SJSA1 (cell line): ENCODE measurements around the gene NANP. TPM values are rescaled to one million over a fixed set of nuclear protein-coding genes. Genes with fewer than 3 reads are reported as not detected.

ENCODE experiments used
- DNase-seq, 2 experiments: peaks; one replicate each; pipeline ENCODE4 v3.0.0-alpha.2; 2015 to 2020; ENCODE audit warnings: low spot score in 2 of 2, low read depth in 1 of 2
- H3K27ac ChIP-seq: fragments of 250-450 bp; sonication (Bioruptor Pico); 2 replicates; pipeline ENCODE4 v1.5.1; 2020; ENCODE audit warnings: mild to moderate bottlenecking, moderate library complexity
- H3K27me3 ChIP-seq: fragments of 250-450 bp; sonication (Bioruptor Pico); replicated peaks from 2 replicates; pipeline ENCODE4 v1.5.1; 2020; ENCODE audit warnings: mild to moderate bottlenecking, moderate library complexity
- H3K36me3 ChIP-seq: fragments of 250-450 bp; sonication (Bioruptor Pico); 2 replicates; pipeline ENCODE4 v1.5.1; 2020; ENCODE audit warnings: mild to moderate bottlenecking
- H3K4me1 ChIP-seq: fragments of 250-450 bp; sonication (Bioruptor Pico); replicated peaks from 2 replicates; pipeline ENCODE4 v1.6.1; 2021; ENCODE audit warnings: mild to moderate bottlenecking
- H3K4me3 ChIP-seq: fragments of 250-450 bp; sonication (Bioruptor Pico); 2 replicates; pipeline ENCODE4 v1.5.1; 2020; ENCODE audit warnings: mild to moderate bottlenecking
- H3K9me3 ChIP-seq: fragments of 250-450 bp; sonication (Bioruptor Pico); replicated peaks from 2 replicates; pipeline ENCODE4 v1.5.1; 2020; ENCODE audit warnings: mild to moderate bottlenecking
- total RNA-seq: library from RNA; depleted of rRNA; stranded (reverse); fragments of >200 nt; shearing (Covaris generic); gene quantifications from 2 replicates; pipeline ENCODE4 v1.2.3, GENCODE V29; 2014; rRNA removed

The NANP gene
- total RNA-seq, 1 experiment from 2014 or later = 9.8 TPM

GRCh38 chr20:25571817-25572216 is 52.0 kb downstream of the NANP start:
- no peaks in the 10 kb centered on the region for H3K9me3 ChIP-seq
- no peaks in the 10 kb centered on the region for H3K27me3 ChIP-seq
- H3K4me1 ChIP-seq = no peaks in the 10 kb centered on the region; the same call in 1 of the 2 replicates
- H3K27ac ChIP-seq = no peak overlapping the region
- H3K36me3 ChIP-seq = 0 out of 2 replicates have a peak, but pooled peaks cover 6% of the 10 kb centered on the region
- DNase-seq = no peak
- H3K4me3 ChIP-seq = no peak overlapping the region

GRCh38 chr20:25571240-25571639 is 52.6 kb downstream of the NANP start:
- no peaks in the 10 kb centered on the region; the same call in 1 of the 2 replicates for H3K4me1 ChIP-seq
- H3K27me3 ChIP-seq = no peaks in the 10 kb centered on the region
- DNase-seq = no peak
- H3K4me3 ChIP-seq = no peak overlapping the region
- H3K27ac ChIP-seq = no peak overlapping the region
- H3K36me3 ChIP-seq = 0 out of 2 replicates have a peak, but pooled peaks cover 6% of the 10 kb centered on the region
- H3K9me3 ChIP-seq = no peaks in the 10 kb centered on the region

DNA sequence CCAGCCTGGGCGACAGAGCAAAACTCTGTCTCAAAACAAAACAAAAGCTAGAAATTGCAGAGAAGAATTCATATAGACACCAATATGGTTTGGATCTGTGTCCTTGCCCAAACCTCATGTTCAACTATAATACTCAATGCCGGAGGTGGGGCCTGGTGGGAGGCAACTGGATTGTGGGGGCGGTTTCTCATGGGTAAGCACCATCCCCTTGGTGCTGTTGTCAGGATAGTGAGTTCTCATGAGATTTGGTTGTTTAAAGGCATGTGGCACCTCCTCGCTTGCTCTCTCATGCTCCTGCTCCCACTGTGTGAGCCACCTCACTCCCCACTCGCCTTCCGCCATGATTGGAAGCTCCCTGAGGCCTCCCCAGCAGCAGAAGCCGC is 53.7 kb downstream of the NANP start:
- no peak overlapping the region for H3K4me3 ChIP-seq
- H3K27ac ChIP-seq = no peak overlapping the region
- H3K27me3 ChIP-seq = no peaks in the 10 kb centered on the region
- no peaks in the 10 kb centered on the region; the same call in 1 of the 2 replicates for H3K4me1 ChIP-seq
- H3K36me3 ChIP-seq = 0 out of 2 replicates have a peak, but pooled peaks cover 2% of the 10 kb centered on the region
- no peaks in the 10 kb centered on the region for H3K9me3 ChIP-seq
- no peak for DNase-seq

- no peak for DNase-seq
- no peaks in the 10 kb centered on the region for H3K27me3 ChIP-seq
- H3K36me3 ChIP-seq = 0 out of 2 replicates have a peak, but pooled peaks cover 2% of the 10 kb centered on the region
- peaks cover 7% of the 10 kb centered on the region for H3K4me1 ChIP-seq
- 0 out of 2 replicates have a peak, but pooled peaks cover 7% of the 10 kb centered on the region for H3K9me3 ChIP-seq
- no peak overlapping the region for H3K27ac ChIP-seq
- H3K4me3 ChIP-seq = no peak overlapping the region
Observed at GRCh38 chr20:25567286-25567685, 56.5 kb downstream of the NANP start.

- DNase-seq = no peak
- Histone ChIP-seq H3K27ac (no peak overlapping the region), H3K4me3 (no peak overlapping the region), H3K27me3 (no peaks in the 10 kb centered on the region), H3K36me3 (0 out of 2 replicates have a peak, but pooled peaks cover 2% of the 10 kb centered on the region), H3K4me1 (peaks cover 7% of the 10 kb centered on the region), H3K9me3 (0 out of 2 replicates have a peak, but pooled peaks cover 7% of the 10 kb centered on the region)
Observed at GRCh38 chr20:25566821-25567220, 57.0 kb downstream of the NANP start.

DNA sequence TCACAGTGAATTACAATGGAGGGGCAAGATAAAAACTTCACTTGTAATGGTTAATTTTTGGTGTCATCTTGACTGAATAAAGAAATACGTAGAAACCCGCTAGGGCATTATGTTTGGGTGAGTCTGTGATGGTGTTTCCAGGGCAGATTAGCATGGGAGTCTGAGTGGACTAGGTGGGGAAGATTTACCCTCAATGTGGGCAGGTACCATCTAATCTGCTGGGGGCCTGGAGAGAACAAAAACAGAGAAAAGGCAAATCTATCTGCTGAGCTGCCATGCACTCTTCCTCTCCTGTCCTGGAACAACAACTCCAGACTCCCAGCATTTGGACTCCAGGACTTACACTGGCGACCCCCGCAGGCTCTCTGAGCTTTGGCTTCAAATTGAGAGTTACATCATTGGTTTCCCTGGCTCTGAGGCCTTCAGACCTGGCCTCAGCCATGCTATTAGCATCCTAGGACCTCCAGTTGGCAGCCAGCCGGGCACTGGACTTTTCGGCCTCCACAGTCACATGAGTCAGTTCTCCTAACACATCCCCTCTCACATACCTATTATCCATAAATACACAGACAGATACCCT is 58.1 kb downstream of the NANP start:
- DNase-seq = no peak
- Histone ChIP-seq H3K4me1 (peaks cover 7% of the 10 kb centered on the region), H3K27ac (no peak overlapping the region), H3K4me3 (no peak overlapping the region), H3K9me3 (0 out of 2 replicates have a peak, but pooled peaks cover 7% of the 10 kb centered on the region), H3K27me3 (no peaks in the 10 kb centered on the region), H3K36me3 (no peaks in the 10 kb centered on the region)

GRCh38 chr20:25563876-25564275 is 59.9 kb downstream of the NANP start:
- no peaks in the 10 kb centered on the region for H3K27me3 ChIP-seq
- peak in 1 of 2 experiments; percentile 54 for DNase-seq
- H3K36me3 ChIP-seq = no peaks in the 10 kb centered on the region
- H3K4me1 ChIP-seq = peaks cover 7% of the 10 kb centered on the region
- peak overlapping the region; percentile 65 for H3K27ac ChIP-seq
- 0 out of 2 replicates have a peak, but pooled peaks cover 7% of the 10 kb centered on the region for H3K9me3 ChIP-seq
- no peak overlapping the region for H3K4me3 ChIP-seq

- DNase-seq = no peak
- Histone ChIP-seq H3K4me3 (no peak overlapping the region), H3K4me1 (peaks cover 7% of the 10 kb centered on the region), H3K9me3 (0 out of 2 replicates have a peak, but pooled peaks cover 7% of the 10 kb centered on the region), H3K36me3 (no peaks in the 10 kb centered on the region), H3K27ac (peak overlapping the region; percentile 65), H3K27me3 (no peaks in the 10 kb centered on the region)
Observed at GRCh38 chr20:25563362-25563761, 60.5 kb downstream of the NANP start.

Other genes with a start within 250 kb of the NANP start
- gene ABHD12, start 233.2 kb downstream of the NANP start, total RNA-seq = 70.9 and 117 TPM in 2 replicates
- 42.5 and 49.5 TPM in 2 replicates for gene GINS1, start 216.3 kb downstream of the NANP start, total RNA-seq
- 10.7 and 14.3 TPM in 2 replicates for gene NINL, start 38.5 kb downstream of the NANP start, total RNA-seq
- gene ZNF337, start 72.8 kb upstream of the NANP start, total RNA-seq = 7.2 and 8.2 TPM in 2 replicates